ENCODE data around the gene SYT1. TPM values are rescaled to one million over a fixed set of nuclear protein-coding genes. Genes with fewer than 3 reads are reported as not detected.

The SYT1 gene
- total RNA-seq, 2 experiments from 2014 or later: not detected

GRCh38 chr12:79301181-79301580, 436.6 kb downstream of the SYT1 start:
- Mint-ChIP-seq H3K4me3 (no peak overlapping the region), H3K36me3 (no peaks in the 10 kb centered on the region), H3K27ac (no peak overlapping the region), H3K27me3 (no peaks in the 10 kb centered on the region), H3K4me1 (no peaks in the 10 kb centered on the region), H3K9me3 (ENCODE audit: low read depth) (peaks cover 4% of the 10 kb centered on the region)
- ATAC-seq (no peak), DNase-seq (no peak)
- CTCF ChIA-PET: no interaction called here

DNA sequence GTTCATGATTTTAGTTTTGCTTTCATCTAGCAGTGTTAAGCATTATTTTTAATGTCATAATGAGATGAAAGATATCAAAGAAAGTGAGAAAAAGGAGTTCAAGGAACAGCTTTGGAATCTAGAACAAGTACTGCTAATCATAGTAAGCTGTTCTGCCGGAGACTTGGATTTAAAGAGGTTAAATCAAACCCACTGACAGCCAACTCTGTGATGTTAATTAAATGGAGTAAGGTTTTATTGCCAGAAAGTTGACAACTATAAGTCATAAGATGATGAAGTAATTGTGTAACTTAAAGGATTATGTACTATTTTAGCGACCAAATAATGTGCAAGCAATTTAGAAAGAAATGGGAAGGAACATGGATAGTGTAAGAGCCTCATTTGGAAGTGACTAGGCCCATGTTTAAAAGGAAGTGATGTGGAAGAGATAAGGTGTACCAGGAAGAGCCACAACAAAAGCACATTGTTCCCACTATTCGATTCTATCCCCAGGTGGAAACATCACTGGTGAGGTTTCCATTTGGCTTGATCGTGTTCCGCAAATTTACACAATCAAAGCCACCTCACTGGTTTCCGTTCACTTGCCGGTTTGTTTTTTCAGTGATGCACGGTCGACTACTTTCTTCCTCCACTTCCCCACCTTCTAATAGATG, 437.7 kb downstream of the SYT1 start:
- DNase-seq (no peak), ATAC-seq (no peak)
- Mint-ChIP-seq H3K27me3 (no peaks in the 10 kb centered on the region), H3K27ac (no peak overlapping the region), H3K4me3 (no peak overlapping the region), H3K4me1 (no peaks in the 10 kb centered on the region), H3K9me3 (ENCODE audit: low read depth) (peaks cover 2% of the 10 kb centered on the region), H3K36me3 (no peaks in the 10 kb centered on the region)
- CTCF ChIA-PET: no interaction called here

GRCh38 chr12:79307340-79307739, 442.8 kb downstream of the SYT1 start:
- H3K4me1 Mint-ChIP-seq: no peaks in the 10 kb centered on the region
- H3K9me3 Mint-ChIP-seq (ENCODE audit: low read depth): peaks cover 4% of the 10 kb centered on the region
- no peak for ATAC-seq
- CTCF ChIA-PET: no interaction called here
- no peaks in the 10 kb centered on the region for H3K27me3 Mint-ChIP-seq
- H3K36me3 Mint-ChIP-seq: no peaks in the 10 kb centered on the region
- H3K4me3 Mint-ChIP-seq: no peak overlapping the region
- no peak for DNase-seq
- no peak overlapping the region for H3K27ac Mint-ChIP-seq

GRCh38 chr12:79309039-79309438, 444.5 kb downstream of the SYT1 start:
- CTCF ChIA-PET: no interaction called here
- no peak for DNase-seq

DNA sequence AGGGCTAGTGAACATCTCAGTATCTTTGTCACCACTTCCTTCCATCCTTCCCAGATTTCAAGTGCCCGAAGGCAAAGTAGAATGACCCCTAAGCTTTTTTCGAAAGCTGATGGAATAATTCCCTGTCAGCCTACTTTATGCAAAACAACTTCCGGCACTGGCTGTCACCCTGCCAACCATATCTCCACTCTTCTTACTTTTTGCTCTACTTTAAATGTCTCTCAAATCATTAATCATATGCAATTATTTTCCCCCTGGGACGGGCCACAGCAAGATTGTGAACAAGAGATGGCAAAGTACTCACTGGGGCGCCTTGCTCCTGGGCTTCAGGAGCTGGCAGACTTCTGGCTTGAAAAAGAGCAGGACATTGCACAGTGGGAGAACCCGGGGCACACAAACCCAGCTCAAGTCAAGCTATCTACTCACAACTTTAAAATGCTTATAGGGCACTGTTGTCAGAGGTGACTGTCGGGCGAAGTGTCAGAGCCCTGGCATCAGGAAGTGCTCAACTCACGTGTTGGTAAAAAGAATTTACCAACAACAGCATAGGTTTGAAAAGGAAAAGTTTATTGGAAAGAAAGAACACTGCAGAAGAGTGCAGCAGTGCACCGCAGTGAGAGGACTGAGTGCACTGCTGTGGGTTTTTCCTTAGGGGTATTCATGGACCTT, 452.7 kb downstream of the SYT1 start:
- ATAC-seq: no peak
- no peak overlapping the region for H3K27ac Mint-ChIP-seq
- no peak for DNase-seq
- no peak overlapping the region for H3K4me3 Mint-ChIP-seq
- no peaks in the 10 kb centered on the region for H3K27me3 Mint-ChIP-seq
- CTCF ChIA-PET: no interaction called here
- peaks cover 4% of the 10 kb centered on the region for H3K9me3 Mint-ChIP-seq (ENCODE audit: low read depth)
- no peaks in the 10 kb centered on the region for H3K36me3 Mint-ChIP-seq
- no peaks in the 10 kb centered on the region for H3K4me1 Mint-ChIP-seq

More at GRCh38 chr12:79309039-79309438, 444.5 kb downstream of the SYT1 start:
- no peaks in the 10 kb centered on the region for H3K36me3 Mint-ChIP-seq
- peaks cover 4% of the 10 kb centered on the region for H3K9me3 Mint-ChIP-seq (ENCODE audit: low read depth)
- H3K27me3 Mint-ChIP-seq: no peaks in the 10 kb centered on the region
- H3K4me3 Mint-ChIP-seq: no peak overlapping the region
- H3K27ac Mint-ChIP-seq: no peak overlapping the region
- H3K4me1 Mint-ChIP-seq: no peaks in the 10 kb centered on the region
- ATAC-seq: no peak

GRCh38 chr12:79322905-79323304, 458.3 kb downstream of the SYT1 start:
- CTCF ChIA-PET: no interaction called here
- DNase-seq: no peak
- H3K4me1 Mint-ChIP-seq: no peaks in the 10 kb centered on the region

GRCh38 chr12:79324571-79324970, 460.0 kb downstream of the SYT1 start:
- H3K4me1 Mint-ChIP-seq: no peaks in the 10 kb centered on the region
- CTCF ChIA-PET: no interaction called here
- no peak overlapping the region for H3K27ac Mint-ChIP-seq
- H3K4me3 Mint-ChIP-seq: no peak overlapping the region
- H3K36me3 Mint-ChIP-seq: no peaks in the 10 kb centered on the region
- no peaks in the 10 kb centered on the region for H3K27me3 Mint-ChIP-seq
- H3K9me3 Mint-ChIP-seq (ENCODE audit: low read depth): no peaks in the 10 kb centered on the region
- ATAC-seq (no peak), DNase-seq (no peak)

More at GRCh38 chr12:79322905-79323304, 458.3 kb downstream of the SYT1 start:
- Mint-ChIP-seq H3K9me3 (ENCODE audit: low read depth) (no peaks in the 10 kb centered on the region), H3K27ac (no peak overlapping the region), H3K36me3 (no peaks in the 10 kb centered on the region), H3K27me3 (no peaks in the 10 kb centered on the region), H3K4me3 (no peak overlapping the region)
- no peak for ATAC-seq

DNA sequence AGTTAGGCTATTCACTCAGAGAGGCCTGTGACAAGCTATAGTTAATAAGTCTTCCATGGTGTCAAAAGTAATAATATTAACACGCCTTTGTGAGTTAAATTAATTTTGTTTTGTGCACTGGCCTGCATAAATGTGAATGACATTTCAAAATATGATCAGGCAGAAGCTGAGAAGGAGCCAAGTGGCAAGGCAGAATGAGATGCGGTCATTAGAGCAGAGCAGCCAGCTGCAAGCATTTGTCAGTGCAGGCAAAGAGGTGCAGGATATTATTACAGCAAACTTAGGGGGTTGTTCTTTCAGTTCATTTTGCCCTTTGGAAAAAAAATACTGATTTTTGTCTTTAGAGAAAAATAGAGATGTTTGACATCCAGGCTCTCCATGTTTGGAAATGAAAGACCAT, 461.6 kb downstream of the SYT1 start:
- Mint-ChIP-seq H3K27ac (no peak overlapping the region), H3K9me3 (ENCODE audit: low read depth) (no peaks in the 10 kb centered on the region), H3K36me3 (no peaks in the 10 kb centered on the region), H3K27me3 (no peaks in the 10 kb centered on the region), H3K4me1 (no peaks in the 10 kb centered on the region), H3K4me3 (no peak overlapping the region)
- ATAC-seq: no peak
- DNase-seq: no peak
- CTCF ChIA-PET: no interaction called here

GRCh38 chr12:79326663-79327062, 462.1 kb downstream of the SYT1 start:
- CTCF ChIA-PET: no interaction called here
- Mint-ChIP-seq H3K36me3 (no peaks in the 10 kb centered on the region), H3K4me3 (no peak overlapping the region), H3K27ac (no peak overlapping the region), H3K9me3 (ENCODE audit: low read depth) (no peaks in the 10 kb centered on the region), H3K4me1 (no peaks in the 10 kb centered on the region), H3K27me3 (no peaks in the 10 kb centered on the region)
- DNase-seq (no peak), ATAC-seq (no peak)

DNA sequence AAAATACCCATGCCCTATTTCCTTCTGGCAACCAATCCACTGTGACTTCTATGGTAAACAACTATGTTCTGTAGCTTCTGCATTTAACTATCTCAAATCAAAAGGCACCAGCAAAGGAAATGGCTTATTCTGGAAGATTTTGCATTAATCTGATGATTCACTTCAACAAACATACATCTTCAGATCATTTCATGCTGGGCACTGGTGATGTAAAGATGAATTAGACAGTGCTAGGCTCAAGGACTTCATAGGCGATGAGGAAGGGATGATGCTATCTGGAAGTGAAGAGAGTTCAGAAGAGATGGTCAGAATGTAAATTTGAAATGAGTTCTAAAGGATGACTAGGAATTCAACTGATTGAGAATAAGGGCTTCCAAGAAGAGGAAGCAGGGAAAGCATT, 462.9 kb downstream of the SYT1 start:
- H3K36me3 Mint-ChIP-seq: no peaks in the 10 kb centered on the region
- no peak for DNase-seq
- no peak overlapping the region for H3K27ac Mint-ChIP-seq
- H3K4me1 Mint-ChIP-seq: no peaks in the 10 kb centered on the region
- H3K27me3 Mint-ChIP-seq: no peaks in the 10 kb centered on the region
- H3K9me3 Mint-ChIP-seq (ENCODE audit: low read depth): no peaks in the 10 kb centered on the region
- CTCF ChIA-PET: no interaction called here
- H3K4me3 Mint-ChIP-seq: no peak overlapping the region
- ATAC-seq: no peak

- Mint-ChIP-seq H3K27ac (no peak overlapping the region), H3K27me3 (no peaks in the 10 kb centered on the region), H3K9me3 (ENCODE audit: low read depth) (no peaks in the 10 kb centered on the region), H3K4me1 (no peaks in the 10 kb centered on the region), H3K36me3 (no peaks in the 10 kb centered on the region), H3K4me3 (no peak overlapping the region)
- DNase-seq: no peak
- no peak for ATAC-seq
- CTCF ChIA-PET: no interaction called here
These were observed 465.4 kb downstream of the SYT1 start for GRCh38 chr12:79329933-79330332.

GRCh38 chr12:79331870-79332269, 467.3 kb downstream of the SYT1 start:
- no peak for DNase-seq
- no peak for ATAC-seq
- Mint-ChIP-seq H3K27ac (no peak overlapping the region), H3K4me3 (no peak overlapping the region), H3K4me1 (no peaks in the 10 kb centered on the region), H3K27me3 (no peaks in the 10 kb centered on the region), H3K9me3 (ENCODE audit: low read depth) (no peaks in the 10 kb centered on the region), H3K36me3 (no peaks in the 10 kb centered on the region)
- CTCF ChIA-PET: no interaction called here

GRCh38 chr12:79333144-79333543, 468.6 kb downstream of the SYT1 start:
- Mint-ChIP-seq H3K4me1 (no peaks in the 10 kb centered on the region), H3K27ac (no peak overlapping the region), H3K27me3 (no peaks in the 10 kb centered on the region), H3K36me3 (no peaks in the 10 kb centered on the region), H3K4me3 (no peak overlapping the region), H3K9me3 (ENCODE audit: low read depth) (no peaks in the 10 kb centered on the region)
- DNase-seq: no peak
- CTCF ChIA-PET: no interaction called here
- no peak for ATAC-seq

GRCh38 chr12:79337662-79338290, 473.2 kb downstream of the SYT1 start:
- H3K36me3 Mint-ChIP-seq: no peaks in the 10 kb centered on the region
- H3K27me3 Mint-ChIP-seq: no peaks in the 10 kb centered on the region
- H3K9me3 Mint-ChIP-seq (ENCODE audit: low read depth): peaks cover 5% of the 10 kb centered on the region
- no peaks in the 10 kb centered on the region for H3K4me1 Mint-ChIP-seq
- CTCF ChIA-PET: no interaction called here
- no peak for DNase-seq
- no peak for ATAC-seq
- H3K4me3 Mint-ChIP-seq: no peak overlapping the region
- no peak overlapping the region for H3K27ac Mint-ChIP-seq
